NCI-H2171 treated with DMSO at 0.1 percent for 48 hours (cell line): ENCODE data around the gene KLC4.

Experiments used
- DNase-seq: peaks from one replicate; lab custom pipeline; 2025; lab: John Stamatoyannopoulos, UW

KLC4 gene

GRCh38 chr6:43059168-43060033, at the start of gene KLC4, which contains the start of gene MRPL2:
Gene KLC4 (plus strand): TSS chr6:43059631. CDS start chr6:43061336, 1,705 bp downstream.
Gene MRPL2 (minus strand): TSS chr6:43059434. CDS start chr6:43059381, 53 bp downstream.
- DNase-seq = peak; percentile 99

- DNase-seq = no peak
Measured at GRCh38 chr6:43011207-43011606, 48.2 kb upstream of the KLC4 start.

GRCh38 chr6:43012364-43012763, 47.1 kb upstream of the KLC4 start:
- DNase-seq = no peak

- DNase-seq = no peak
Measured at GRCh38 chr6:43013097-43013842, 46.2 kb upstream of the KLC4 start.

GRCh38 chr6:43013843-43014433, 45.5 kb upstream of the KLC4 start, which contains the start of the genes KLHDC3 and MEA1:
Gene KLHDC3 (plus strand): TSS chr6:43014249. CDS start chr6:43017193, 2,944 bp downstream.
Gene MEA1 (minus strand): TSS chr6:43013946. CDS start chr6:43013813, 133 bp downstream.
- peak; percentile 100 for DNase-seq

GRCh38 chr6:43014434-43014909, 45.0 kb upstream of the KLC4 start:
- peak; percentile 50 for DNase-seq

- no peak for DNase-seq
Measured at GRCh38 chr6:43016176-43016942, 43.1 kb upstream of the KLC4 start.

- DNase-seq = no peak
Measured at GRCh38 chr6:43016943-43017334, 42.5 kb upstream of the KLC4 start.

- no peak for DNase-seq
Measured at GRCh38 chr6:43019152-43019551, 40.3 kb upstream of the KLC4 start.

GRCh38 chr6:43020052-43020705, 39.3 kb upstream of the KLC4 start:
- no peak for DNase-seq

GRCh38 chr6:43020847-43021246, 38.6 kb upstream of the KLC4 start:
- peak; percentile 61 for DNase-seq

- DNase-seq = peak; percentile 75
Measured at GRCh38 chr6:43021270-43022047, 38.0 kb upstream of the KLC4 start, which contains the start of gene RRP36. Gene RRP36 (plus strand): TSS chr6:43021623. CDS start chr6:43021655, 32 bp downstream.

GRCh38 chr6:43024436-43024835, 35.0 kb upstream of the KLC4 start:
- DNase-seq = no peak

- DNase-seq = no peak
Measured at GRCh38 chr6:43026365-43026764, 33.1 kb upstream of the KLC4 start.

GRCh38 chr6:43029120-43029519, 30.3 kb upstream of the KLC4 start:
- no peak for DNase-seq

- peak; percentile 14 for DNase-seq
Measured at GRCh38 chr6:43032326-43032725, 27.1 kb upstream of the KLC4 start.

- DNase-seq = no peak
Measured at GRCh38 chr6:43033496-43034189, 25.8 kb upstream of the KLC4 start.

- no peak for DNase-seq
Measured at GRCh38 chr6:43034190-43034525, 25.3 kb upstream of the KLC4 start.

- no peak for DNase-seq
Measured at GRCh38 chr6:43035495-43036194, 23.8 kb upstream of the KLC4 start.
